DMS79 (cell line): ENCODE measurements around the gene EIF2S3.
"Not testable (repeated sequence)": the region's sequence is repeated elsewhere in the genome, so short reads cannot be mapped to it uniquely, and the experiment has no call there.

Experiments used
- DNase-seq: peaks from one replicate; lab custom pipeline; 2025; lab: John Stamatoyannopoulos, UW

The EIF2S3 gene

DNA sequence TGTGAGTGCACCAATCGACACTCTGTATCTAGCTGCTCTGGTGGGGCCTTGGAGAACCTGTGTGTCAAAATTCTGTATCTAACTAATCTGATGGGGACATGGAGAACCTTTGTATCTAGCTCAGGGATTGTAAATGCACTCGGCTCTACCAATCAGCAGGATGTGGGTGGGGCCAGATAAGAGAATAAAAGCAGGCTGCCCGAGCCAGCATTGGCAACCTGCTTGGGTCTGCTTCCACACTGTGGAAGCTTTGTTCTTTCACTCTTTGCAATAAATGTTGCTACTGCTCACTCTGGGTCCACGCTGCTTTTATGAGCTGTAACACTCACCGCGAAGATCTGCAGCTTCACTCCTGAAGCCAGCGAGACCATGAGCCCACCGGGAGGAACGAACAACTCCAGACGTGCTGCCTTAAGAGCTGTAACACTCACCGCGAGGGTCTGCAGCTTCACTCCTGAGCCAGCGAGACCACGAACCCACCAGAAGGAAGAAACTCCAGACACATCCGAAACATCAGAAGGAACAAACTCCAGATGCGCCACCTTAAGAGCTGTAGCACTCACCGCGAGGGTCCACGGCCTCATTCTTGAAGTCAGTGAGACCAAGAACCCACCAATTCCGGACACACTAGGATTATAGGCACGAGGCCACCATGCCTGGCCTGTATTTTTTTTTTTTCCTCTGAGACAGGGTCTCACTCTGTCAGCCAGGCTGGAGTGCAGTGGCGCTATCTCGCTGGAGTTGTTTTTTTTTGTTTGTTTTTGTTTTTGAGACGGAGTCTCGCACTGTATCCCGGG lies 4.0 kb upstream of the EIF2S3 start:
- DNase-seq = not testable (repeated sequence)

DNA sequence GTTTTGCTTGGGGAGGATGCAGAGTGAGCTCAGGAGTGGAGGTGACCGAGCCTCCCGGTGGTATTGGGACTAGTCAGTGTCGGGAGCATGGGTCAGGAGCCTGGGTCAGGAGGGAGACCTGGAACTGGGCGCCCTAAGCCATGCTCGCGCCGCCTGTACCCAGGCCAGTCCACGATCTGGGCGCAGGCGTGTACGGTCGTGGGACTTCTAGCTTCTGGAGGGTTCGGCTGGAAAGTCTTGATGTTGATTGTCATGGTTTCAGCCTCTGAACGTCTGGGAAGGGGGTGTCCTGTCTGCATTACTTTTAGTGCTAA lies 244 bp downstream of the EIF2S3 start:
- DNase-seq = no peak

DNA sequence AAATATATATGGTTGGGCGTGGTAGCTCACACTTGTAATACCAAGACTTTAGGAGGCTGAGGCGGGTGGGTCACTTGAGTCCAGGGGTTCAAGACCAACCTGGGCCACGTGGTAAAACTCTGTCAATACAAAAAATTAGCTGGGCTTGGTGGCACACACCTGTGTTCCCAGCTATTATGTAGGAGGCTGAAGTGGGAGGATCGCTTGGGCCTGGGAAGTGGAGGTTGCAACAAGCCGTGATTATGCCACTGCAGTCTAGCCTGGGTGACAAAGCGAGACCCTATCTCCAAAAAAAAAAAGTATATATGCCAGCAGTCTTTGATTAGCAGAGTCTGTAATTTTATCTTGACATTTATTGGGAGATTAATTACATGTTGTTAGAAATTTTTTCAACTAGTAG lies 8.7 kb downstream of the EIF2S3 start:
- DNase-seq = no peak

DNA sequence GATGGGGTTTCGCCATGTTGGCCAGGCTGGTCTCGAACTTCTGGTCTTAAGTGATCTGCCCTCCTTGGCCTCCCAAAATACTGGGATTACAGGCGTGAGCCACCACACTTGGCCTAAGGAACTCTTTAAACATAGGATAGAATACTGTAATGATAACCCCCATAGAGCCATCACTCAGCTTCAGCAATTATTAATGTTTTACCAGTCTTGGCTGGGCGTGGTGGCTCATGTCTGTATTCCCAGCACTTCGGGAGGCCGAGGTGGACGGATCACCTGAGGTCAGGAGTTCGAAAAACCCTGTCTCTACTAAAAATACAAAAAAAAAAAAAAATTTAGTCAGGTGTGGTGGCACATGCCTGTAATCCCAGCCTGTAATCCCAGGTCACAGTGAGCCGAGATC lies 15.1 kb downstream of the EIF2S3 start:
- no peak for DNase-seq

DNA sequence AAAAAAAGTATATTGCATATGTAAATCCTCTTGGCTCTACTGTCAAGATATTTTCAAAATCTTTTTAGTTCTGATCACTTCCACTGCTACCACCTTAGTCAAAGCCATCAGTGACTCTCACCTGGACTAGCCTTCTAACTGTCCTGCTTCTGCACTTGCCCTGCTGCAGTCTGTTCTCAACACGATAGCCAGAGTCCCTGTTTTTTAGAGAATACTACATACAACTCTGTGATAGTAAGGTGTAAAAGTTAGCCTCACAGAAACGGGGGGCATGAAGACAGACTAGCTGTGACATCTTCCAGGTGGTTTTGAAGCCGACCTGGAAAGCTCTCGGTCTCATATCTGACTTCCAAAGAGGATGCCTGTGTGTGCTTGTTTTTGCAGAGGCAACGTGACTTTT lies 24.7 kb downstream of the EIF2S3 start:
- DNase-seq = no peak

DNA sequence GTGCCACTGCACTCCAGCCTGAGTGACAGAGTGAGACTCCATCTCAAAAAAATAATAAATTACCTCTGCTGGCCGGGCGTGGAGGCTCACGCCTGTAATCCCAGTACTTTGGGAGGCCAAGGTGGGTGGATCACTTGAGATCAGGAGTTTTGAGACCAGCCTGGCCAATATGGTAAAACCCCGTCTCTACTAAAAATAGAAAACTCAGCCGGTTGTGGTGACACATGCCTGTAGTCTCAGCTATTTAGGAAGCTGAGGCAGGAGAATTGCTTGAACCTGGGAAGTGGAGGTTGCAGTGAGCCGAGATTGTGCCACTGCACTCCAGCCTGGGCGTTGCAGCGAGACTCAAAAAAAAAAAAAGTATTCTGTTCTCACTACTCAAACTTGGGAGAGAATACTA lies 25.5 kb downstream of the EIF2S3 start:
- not testable (repeated sequence) for DNase-seq

DNA sequence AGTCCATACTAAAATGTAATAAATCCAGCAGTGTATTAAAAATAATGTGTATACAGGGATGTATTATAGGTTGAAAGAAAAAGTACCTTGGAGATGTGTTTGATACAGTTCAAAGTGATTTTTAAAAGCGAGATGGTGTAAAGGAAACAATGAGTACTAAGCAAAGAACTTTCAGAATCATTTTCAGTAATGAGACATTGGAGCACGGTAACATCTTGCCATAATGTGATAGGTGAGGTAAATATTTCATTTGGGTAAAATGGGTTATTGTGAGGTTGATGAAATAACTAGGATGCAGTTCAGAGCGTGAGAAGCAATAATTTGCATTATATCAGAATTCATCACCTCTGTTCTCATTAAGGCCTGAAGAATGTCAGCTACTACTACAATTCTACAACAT lies 25.9 kb downstream of the EIF2S3 start:
- DNase-seq = no peak

DNA sequence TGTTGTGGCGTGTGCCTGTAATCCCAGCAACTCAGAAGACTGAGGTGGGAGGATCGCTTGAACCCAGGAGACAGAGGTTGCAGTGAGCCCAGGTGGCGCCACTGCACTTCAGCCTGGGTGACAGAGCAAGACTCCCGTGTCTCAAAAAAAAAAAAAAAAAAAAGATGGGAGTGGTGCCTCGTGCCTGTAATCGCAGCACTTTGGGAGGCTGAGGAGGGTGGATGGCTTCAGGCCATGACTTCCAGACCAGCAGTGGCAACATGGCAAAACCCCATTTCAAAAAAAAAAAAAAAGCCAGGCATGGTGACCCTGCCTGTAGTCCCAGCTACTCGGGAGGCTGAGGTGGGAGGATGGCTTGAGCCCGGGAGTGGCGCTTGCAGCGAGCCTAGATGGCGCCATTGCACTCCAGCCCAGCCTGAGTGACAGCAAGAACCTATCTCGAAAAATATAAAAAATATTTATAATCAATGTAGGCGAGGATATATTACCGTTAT lies 27.0 kb downstream of the EIF2S3 start:
- no peak for DNase-seq

DNA sequence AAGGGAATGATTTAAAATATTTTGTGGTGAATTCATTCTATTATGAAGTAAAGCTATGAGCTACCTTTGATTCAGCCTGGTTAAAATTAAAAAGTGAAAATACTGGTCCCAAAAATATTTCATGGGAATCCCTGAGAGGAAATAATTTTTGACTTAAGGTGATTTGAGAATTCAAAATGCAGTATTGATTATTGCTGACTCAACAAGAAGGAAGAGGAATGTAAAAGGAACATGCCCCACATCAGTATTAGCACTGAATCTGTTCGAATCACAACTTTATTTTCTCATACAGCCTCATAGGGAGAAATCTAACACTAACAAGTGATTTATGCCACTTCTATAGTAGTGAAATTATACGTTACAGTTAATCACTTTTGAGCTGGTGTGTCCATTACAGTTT lies 27.7 kb downstream of the EIF2S3 start:
- DNase-seq = no peak

DNA sequence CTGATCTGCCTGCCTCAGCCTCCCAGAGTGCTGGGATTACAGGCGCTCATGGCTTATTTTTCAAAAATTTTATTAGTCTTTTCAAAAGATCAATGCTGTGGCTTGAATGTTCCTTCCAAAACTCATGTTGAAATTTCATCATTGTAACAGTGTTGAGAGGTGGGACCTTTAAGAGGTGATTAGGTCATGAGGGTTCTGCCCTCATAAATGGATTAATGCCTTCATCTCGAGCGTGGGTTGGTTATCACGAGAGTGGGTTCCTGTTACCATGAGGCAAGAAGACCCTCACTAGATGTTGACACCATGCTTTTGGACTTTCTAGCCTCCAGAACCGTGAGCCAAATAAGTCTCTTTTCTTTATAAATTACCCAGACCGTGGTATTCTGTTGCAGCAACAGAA lies 30.3 kb downstream of the EIF2S3 start:
- DNase-seq = no peak

DNA sequence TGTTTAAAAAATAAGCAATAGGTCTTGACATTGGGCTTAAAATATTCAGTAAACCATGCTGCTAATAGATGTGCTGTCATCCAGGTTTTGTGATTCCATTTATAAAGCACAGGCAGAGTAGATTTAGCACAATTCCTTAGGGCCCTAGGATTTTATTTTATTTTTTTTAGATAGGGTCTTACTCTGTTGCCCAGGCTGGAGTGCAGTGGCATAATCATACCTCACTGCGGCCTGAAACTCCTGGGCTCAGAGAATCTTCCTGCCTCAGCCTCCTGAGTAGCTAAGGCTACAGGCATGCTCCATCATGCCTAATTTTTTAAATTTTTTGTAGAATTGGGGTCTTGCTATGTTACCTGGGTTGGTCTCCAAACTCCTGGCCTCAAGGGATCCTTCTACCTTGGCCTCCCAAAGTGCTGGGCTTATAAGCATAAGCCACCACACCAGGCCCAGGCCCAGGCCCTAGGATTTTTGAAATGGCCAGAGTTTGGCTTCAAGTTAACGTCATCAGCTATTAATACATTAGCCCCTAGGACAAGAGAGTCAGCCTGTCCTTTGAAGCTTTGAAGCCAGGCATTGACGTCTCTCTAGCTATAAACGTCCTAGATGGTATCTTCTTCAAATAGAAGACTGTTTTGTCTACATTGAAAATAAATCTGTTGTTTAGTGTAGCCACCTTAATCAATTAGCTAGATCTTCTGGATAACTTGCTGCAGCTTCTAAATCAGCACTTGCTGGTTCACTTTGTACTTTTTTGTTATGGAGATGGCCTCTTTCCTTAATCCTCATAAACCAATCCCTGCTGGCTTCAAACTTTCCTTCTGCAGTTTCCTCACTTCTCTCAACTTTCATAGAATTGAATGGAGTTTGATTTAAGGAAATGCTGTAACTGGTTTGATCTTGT lies 35.8 kb downstream of the EIF2S3 start:
- no peak for DNase-seq

DNA sequence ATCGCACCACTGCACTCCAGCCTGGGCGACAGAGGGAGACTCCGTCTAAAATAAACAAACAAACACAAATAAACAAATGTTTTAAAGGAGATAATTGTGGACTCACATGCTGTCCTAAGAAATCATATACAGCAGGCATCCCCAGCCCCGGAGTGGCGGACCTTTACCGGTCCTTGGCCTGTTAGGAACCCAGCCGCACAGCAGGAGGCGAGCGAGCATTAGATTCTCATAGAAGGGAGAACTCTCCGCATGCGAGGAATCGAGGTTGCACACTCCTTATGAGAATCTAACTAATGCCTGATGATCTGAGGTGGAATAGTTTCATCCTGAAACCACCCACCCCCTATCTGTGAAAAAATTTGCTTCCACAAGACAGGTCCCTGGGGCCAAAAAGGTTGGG lies 39.0 kb downstream of the EIF2S3 start:
- DNase-seq = no peak

DNA sequence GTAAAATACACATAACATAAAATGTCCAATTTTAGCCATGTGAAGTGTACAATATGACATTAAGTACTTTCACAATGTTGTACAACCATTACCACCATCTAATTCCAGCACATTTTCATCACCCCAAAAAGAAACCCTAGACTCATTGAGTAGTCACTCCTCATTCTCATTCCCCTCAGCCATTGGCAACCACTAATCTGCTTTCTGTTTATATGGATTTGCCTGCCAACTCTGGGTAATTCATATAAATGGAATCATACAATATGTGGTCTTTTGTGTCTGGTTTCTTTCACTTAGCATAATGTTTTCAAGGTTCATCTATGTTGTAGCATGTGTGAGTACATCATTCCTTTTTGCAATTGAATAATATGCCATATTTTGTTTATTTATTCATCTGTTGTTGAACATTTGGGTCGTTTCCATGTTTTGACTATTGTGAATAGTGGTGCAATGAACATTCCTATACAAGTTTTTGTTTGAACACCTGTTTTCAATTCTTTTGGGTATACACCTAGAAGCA lies 43.0 kb downstream of the EIF2S3 start:
- DNase-seq = no peak

DNA sequence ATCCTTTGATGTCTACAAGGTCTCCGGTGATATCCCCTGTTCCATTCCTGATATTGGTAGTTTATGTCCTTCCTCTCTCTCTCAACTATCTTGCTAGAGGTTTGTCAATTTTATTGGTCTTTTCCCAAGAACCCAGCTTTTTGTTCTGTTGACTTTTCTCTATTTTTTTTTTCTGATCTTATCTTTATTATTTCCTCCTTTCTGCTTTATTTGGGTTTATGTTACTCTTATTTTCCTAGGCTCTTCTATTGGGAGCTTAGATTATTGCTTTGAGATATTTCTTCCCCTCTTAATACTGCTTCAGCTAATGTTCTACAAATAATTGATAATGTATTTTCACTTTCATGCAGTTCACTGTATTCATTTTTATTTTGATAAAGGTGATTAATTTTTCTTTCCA lies 44.2 kb downstream of the EIF2S3 start:
- no peak for DNase-seq

DNA sequence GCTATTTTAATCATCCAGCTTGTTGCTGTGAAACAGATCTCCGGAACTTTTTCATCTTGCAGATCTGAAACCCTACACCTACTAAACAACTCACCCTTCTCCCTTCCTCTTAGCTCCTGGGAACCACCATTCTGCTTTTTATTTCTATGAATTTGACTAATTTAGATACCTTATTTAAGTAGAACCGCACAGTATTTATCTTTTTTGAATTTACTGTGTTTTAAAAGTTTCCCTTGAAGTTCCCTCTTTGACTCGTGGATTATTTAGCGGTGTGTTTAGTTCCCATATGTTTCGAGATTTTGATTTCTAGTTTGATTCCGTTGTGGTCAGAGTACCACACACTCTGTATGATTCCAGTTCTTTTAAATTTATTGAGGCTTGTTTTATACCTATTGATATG lies 44.6 kb downstream of the EIF2S3 start:
- DNase-seq = no peak

DNA sequence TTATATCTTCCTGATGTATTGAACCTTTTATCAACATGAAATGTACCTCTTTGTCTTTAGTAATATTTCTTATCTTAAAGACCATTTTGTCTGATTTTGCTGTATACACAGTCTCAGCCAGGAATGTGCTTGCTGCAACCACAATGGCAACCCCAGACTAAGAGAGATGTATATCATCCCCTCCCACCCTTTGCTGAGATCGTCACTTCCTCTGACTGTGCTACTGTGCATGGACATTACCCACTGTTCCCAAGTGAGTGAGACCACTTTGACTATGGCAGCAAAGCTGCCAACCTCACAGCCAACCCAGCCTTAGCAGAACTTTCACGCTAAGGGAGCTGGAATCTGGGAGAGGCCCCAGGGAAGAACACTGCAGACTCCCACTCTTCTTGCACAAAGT lies 46.0 kb downstream of the EIF2S3 start:
- DNase-seq = no peak

DNA sequence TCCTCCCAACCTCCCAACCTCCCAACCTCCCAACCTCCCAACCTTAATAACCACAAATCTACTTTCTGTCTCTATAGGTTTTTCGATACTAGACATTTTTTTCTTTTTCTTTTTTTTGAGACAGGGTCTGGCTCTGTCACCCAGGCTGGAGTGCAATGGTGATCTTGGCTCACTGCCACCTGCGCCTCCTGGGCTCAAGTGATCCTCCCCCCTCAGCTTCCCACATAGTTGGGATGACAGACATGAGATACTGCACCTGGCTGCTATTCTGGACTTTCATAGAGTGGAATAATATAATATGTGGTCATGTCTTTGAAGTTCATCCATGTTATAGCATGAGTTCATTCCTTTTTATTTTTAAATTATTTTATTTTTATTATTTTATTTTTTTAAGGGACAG lies 55.3 kb downstream of the EIF2S3 start:
- DNase-seq = no peak

DNA sequence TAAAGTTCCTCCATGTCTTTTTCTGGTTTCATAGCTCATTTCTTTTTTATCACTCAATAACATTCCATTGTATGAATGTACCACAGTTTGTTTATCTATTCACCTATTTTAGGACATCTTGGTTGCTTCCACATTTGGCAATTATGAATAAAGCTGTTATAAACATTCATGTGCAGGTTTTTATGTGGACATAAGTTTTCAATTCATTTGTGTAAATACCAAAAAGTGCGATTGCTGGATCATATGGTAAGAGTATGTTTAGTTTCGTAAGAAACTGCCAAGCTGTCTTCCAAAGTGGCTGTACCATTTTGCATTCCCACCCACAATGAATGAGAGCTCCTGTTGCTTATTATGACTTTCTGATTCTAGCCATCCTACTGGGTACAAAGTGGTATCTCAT lies 58.4 kb downstream of the EIF2S3 start:
- no peak for DNase-seq

DNA sequence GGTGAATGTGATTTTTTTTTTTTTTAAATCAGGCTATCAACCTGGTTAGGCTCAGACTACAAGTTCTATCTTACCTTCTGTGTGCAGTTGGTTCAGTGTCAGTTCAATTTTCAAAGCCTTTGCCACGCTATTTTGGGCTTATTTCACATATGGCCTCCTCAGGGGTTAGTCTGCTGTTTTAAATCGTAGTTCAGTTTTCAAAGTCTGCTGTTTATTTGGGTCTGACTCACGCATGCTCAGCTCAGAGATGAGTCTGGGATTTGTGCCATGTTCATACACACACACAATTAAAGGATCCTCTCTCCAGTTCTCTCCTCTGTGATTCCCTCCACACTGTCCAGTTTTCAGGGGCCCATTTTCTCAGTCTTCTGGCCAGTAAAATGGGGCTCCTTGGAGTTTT lies 62.5 kb downstream of the EIF2S3 start:
- DNase-seq = no peak

DNA sequence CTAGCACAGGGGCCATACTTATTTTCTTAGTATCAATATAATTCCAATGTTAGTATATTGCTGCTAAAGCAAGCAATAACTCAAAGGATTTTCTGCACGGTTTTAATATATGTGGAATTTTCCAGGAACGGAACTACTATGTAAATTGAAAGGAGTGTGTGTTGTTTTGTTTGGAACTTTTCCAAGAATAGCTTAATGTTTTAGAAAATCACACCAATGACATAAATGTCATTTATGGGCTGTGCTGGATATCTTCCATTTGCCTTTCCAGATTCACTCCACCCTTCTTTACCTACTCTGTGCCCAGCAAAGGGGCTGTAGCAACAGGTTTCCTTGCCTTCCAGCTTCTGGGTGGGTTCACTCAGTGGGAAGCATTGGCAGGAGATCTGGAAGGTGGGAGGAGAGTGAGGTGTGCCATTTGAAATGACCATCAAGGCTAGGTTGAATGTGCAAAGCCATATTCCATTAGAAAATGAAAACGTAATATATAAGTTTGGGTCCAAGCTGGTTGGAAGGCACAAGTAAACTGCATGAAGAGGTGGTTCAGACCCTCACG lies 69.6 kb downstream of the EIF2S3 start:
- DNase-seq = no peak

DNA sequence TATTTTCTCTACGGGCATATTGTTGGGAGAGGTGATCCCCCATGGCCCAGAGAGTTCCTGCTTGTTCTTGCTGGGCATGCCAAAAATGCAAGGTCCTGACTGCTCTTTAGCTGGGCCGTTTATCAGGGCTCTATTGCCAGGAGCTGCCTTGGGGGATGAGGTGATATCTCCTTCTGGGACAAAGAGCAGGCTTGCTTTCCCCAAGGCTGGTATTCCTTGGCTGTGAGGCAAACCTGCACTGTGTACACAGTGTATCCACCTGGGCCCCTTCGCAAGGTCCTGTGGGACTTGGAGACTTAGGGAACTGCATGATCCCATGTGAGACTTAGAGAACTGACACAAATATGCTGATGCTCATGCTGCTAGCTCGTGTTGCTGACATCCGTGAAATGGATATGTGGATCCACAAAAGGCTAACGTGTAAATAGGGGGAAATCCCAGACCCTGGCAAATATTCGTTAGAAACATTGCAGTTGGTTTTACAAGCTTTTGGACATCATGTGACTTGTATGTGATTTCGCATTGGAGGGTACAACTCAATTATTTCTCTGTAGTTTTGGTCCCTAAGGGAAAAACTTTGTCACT lies 70.4 kb downstream of the EIF2S3 start:
- DNase-seq = no peak
